ENCODE measurements around the gene HGD. TPM values are rescaled to one million over a fixed set of nuclear protein-coding genes. Genes with fewer than 3 reads are reported as not detected.
"Not testable (repeated sequence)": the region's sequence is repeated elsewhere in the genome, so short reads cannot be mapped to it uniquely, and the experiment has no call there.

Gene HGD
- total RNA-seq, 1 donor from 2014 or later = 0.40 TPM

GRCh38 chr3:120640231-120640630 is 41.8 kb downstream of the HGD start:
- no peaks in the 10 kb centered on the region for H3K36me3 Mint-ChIP-seq (ENCODE audit: low read depth)
- H3K27ac Mint-ChIP-seq (ENCODE audit: unreplicated experiment) = no peak overlapping the region
- no peaks in the 10 kb centered on the region for H3K27me3 Mint-ChIP-seq (ENCODE audit: low read depth)
- no peak for DNase-seq (ENCODE audit: low spot score)
- no peaks in the 10 kb centered on the region for H3K9me3 Mint-ChIP-seq (ENCODE audit: low read depth)
- no peak overlapping the region for H3K4me3 Mint-ChIP-seq (ENCODE audit: unreplicated experiment)
- H3K4me1 Mint-ChIP-seq (ENCODE audit: low read depth) = peaks cover 9% of the 10 kb centered on the region
- no peak for TF ChIP-seq CTCF (IDR thresholded peaks at IDR 0.05)

GRCh38 chr3:120638820-120639219 is 43.2 kb downstream of the HGD start:
- not testable (repeated sequence) for H3K4me1 Mint-ChIP-seq (ENCODE audit: low read depth); H3K27me3 Mint-ChIP-seq (ENCODE audit: low read depth); H3K36me3 Mint-ChIP-seq (ENCODE audit: low read depth); H3K4me3 Mint-ChIP-seq (ENCODE audit: unreplicated experiment); DNase-seq (ENCODE audit: low spot score); H3K27ac Mint-ChIP-seq (ENCODE audit: unreplicated experiment); H3K9me3 Mint-ChIP-seq (ENCODE audit: low read depth)

GRCh38 chr3:120637851-120638559 is 44.0 kb downstream of the HGD start:
- Mint-ChIP-seq H3K9me3 (ENCODE audit: low read depth) (no peaks in the 10 kb centered on the region), H3K4me1 (ENCODE audit: low read depth) (peaks cover 5% of the 10 kb centered on the region), H3K27me3 (ENCODE audit: low read depth) (no peaks in the 10 kb centered on the region), H3K36me3 (ENCODE audit: low read depth) (no peaks in the 10 kb centered on the region), H3K4me3 (ENCODE audit: unreplicated experiment) (no peak overlapping the region), H3K27ac (ENCODE audit: unreplicated experiment) (no peak overlapping the region)
- no peak for DNase-seq (ENCODE audit: low spot score)
- TF ChIP-seq CTCF (IDR thresholded peaks at IDR 0.05) = no peak

GRCh38 chr3:120636795-120637401 is 45.1 kb downstream of the HGD start:
- H3K27me3 Mint-ChIP-seq (ENCODE audit: low read depth) = no peaks in the 10 kb centered on the region
- no peak for TF ChIP-seq CTCF (IDR thresholded peaks at IDR 0.05)
- no peak for DNase-seq (ENCODE audit: low spot score)

GRCh38 chr3:120634539-120634938 is 47.5 kb downstream of the HGD start:
- no peak for DNase-seq (ENCODE audit: low spot score)
- H3K4me1 Mint-ChIP-seq (ENCODE audit: low read depth) = peaks cover 5% of the 10 kb centered on the region

More at GRCh38 chr3:120636795-120637401, 45.1 kb downstream of the HGD start:
- Mint-ChIP-seq H3K4me3 (ENCODE audit: unreplicated experiment) (no peak overlapping the region), H3K27ac (ENCODE audit: unreplicated experiment) (no peak overlapping the region), H3K36me3 (ENCODE audit: low read depth) (no peaks in the 10 kb centered on the region), H3K4me1 (ENCODE audit: low read depth) (peaks cover 5% of the 10 kb centered on the region), H3K9me3 (ENCODE audit: low read depth) (no peaks in the 10 kb centered on the region)

More at GRCh38 chr3:120634539-120634938, 47.5 kb downstream of the HGD start:
- no peak for TF ChIP-seq CTCF (IDR thresholded peaks at IDR 0.05)
- H3K27me3 Mint-ChIP-seq (ENCODE audit: low read depth) = no peaks in the 10 kb centered on the region
- no peaks in the 10 kb centered on the region for H3K36me3 Mint-ChIP-seq (ENCODE audit: low read depth)
- no peak overlapping the region for H3K4me3 Mint-ChIP-seq (ENCODE audit: unreplicated experiment)
- H3K27ac Mint-ChIP-seq (ENCODE audit: unreplicated experiment) = no peak overlapping the region
- H3K9me3 Mint-ChIP-seq (ENCODE audit: low read depth) = peaks cover 8% of the 10 kb centered on the region

Measured in chondrocyte (in vitro differentiated cells).